GM12873 (cell line): ENCODE data around the gene S100A7.

Source experiments
- CTCF ChIP-seq: IDR thresholded peaks from 2 replicates; pipeline ENCODE4 v1.5.1; 2012; ENCODE audit warnings: low read depth, mild to moderate bottlenecking, moderate library complexity, low read length, control low read depth; ENCODE audit not compliant: insufficient read depth; ENCODE audit errors: missing control alignments

S100A7 gene

GRCh38 chr1:153487707-153488106, 27.3 kb upstream of the S100A7 start:
- TF ChIP-seq CTCF = no peak

- TF ChIP-seq CTCF = no peak
Observed at GRCh38 chr1:153485863-153486262, 25.4 kb upstream of the S100A7 start.

GRCh38 chr1:153483776-153484175, 23.3 kb upstream of the S100A7 start:
- no peak for TF ChIP-seq CTCF

- TF ChIP-seq CTCF = no peak
Observed at GRCh38 chr1:153481124-153481523, 20.7 kb upstream of the S100A7 start.

DNA sequence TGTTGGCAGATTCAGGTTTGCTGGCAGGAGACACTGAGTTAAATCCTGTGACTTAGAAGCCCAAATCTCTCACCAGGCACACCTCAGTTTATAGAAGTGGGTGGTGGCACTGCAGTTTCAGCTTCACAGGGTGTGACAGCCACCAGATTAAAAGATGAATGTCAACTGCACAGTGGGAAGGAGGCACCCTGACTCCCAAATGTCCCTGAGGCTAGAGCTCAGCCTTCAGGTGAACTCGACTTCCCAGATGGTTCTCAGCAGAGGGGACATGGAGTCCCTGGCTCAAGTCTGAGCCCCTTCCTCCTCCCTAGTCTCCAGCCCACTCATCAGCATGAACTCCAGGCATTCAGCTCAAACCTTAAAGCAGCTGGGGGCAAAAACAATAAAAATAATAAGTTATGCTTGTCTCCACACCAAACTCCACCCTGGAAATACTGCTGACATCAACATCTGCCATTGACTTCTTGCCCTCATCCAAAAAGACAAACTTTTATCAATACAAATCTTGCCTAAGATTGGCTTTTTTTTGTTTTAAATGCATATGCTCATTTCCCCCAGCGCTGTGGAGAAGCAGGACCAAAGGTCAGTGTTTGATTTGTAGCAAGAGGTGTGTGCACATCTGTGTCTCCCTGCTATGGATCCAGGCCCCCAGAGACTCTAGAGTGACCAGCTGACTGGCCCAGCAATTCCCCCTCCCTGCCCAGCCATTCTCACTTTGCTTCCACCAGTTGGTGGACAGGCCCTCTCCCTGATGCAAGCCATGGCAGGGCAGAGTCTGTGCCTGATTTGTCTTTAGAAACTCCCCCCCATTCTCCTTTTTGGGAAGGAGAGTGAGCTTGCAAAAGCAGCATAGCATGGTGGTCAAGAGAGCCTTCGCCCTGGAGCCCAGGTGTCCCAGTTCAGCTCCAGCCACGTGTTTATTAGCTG, 18.5 kb upstream of the S100A7 start:
- no peak for TF ChIP-seq CTCF

DNA sequence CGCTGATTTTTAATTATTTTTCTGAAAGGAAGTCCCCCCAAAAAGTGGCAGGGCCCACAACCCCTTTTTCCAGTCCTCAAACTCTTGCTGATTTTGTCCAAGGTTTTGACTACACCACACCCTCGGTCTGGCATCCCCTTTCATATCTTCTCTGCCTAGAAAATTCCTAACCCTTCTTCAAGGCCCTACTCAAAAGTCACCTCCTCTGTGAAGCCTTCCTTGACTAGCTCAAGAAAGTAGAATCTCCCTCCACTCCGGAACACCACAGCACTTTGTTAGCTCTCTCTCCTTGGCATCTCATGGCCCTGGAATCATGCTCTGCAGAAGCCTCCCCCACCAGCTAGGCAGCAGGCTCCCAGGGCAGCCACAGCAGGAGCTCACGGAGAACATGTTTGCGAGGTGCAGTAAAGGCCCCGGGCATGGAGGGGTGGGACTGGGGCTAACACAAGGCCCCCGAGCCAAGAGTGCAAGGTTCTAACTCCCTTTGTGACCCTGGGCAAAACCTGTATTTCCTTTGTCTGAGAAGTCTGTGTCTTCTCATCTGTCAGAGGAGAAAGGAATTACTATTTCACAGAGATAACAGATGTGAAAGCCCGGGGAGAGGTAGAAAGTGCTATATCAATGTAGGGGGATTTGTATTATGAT, 17.7 kb upstream of the S100A7 start:
- TF ChIP-seq CTCF = no peak

- no peak for TF ChIP-seq CTCF
Observed at GRCh38 chr1:153476491-153477093, 16.1 kb upstream of the S100A7 start.
